Muscle layer of duodenum (tissue), 2 donors: ENCODE measurements around the gene HJV.
"Not testable (repeated sequence)": the region's sequence is repeated elsewhere in the genome, so short reads cannot be mapped to it uniquely, and the experiment has no call there.

Source experiments
- H3K27ac ChIP-seq: one replicate; pipeline ENCODE4 v1.7.0; 2013; ENCODE audit warnings: mild to moderate bottlenecking, low read length
- H3K27me3 ChIP-seq: one replicate; pipeline ENCODE4 v1.7.0; 2013; ENCODE audit warnings: low read depth, mild to moderate bottlenecking, control low read depth, low read length
- H3K36me3 ChIP-seq, 2 donors: one replicate each; pipeline ENCODE4 v1.7.0; 2013; ENCODE audit warnings: low read length in 2 of 2, control low read depth in 1 of 2, mild to moderate bottlenecking in 1 of 2; ENCODE audit not compliant: insufficient read depth in 2 of 2, control insufficient read depth in 1 of 2
- H3K4me1 ChIP-seq, 2 donors: one replicate each; pipeline ENCODE4 v1.7.0; 2013; ENCODE audit warnings: low read length in 2 of 2, mild to moderate bottlenecking in 2 of 2, control low read depth in 1 of 2, moderate library complexity in 1 of 2; ENCODE audit not compliant: insufficient read depth in 2 of 2, control insufficient read depth in 1 of 2
- H3K4me3 ChIP-seq, 2 donors: one replicate each; pipeline ENCODE4 v1.7.0; 2013; ENCODE audit warnings: low read length in 2 of 2, low read depth in 1 of 2, mild to moderate bottlenecking in 1 of 2
- H3K9me3 ChIP-seq, 2 donors: one replicate each; pipeline ENCODE4 v1.7.0; 2013; ENCODE audit warnings: low read length in 2 of 2, control low read depth in 1 of 2, mild to moderate bottlenecking in 1 of 2; ENCODE audit not compliant: control insufficient read depth in 1 of 2
- donor health status: healthy.

Gene HJV

GRCh38 chr1:146036965-146037646 is 15.6 kb upstream of the HJV start:
- H3K4me3 ChIP-seq = peak overlapping the region; percentile 84 to 87
- H3K27me3 ChIP-seq = no peaks in the 10 kb centered on the region
- no peaks in the 10 kb centered on the region for H3K9me3 ChIP-seq
- H3K4me1 ChIP-seq = peaks cover 0 to 15% of the 10 kb centered on the region in 2 donors
- H3K36me3 ChIP-seq = no peaks in the 10 kb centered on the region
- H3K27ac ChIP-seq = peak overlapping the region; percentile 91

GRCh38 chr1:146036241-146036964 is 14.9 kb upstream of the HJV start:
- Histone ChIP-seq H3K36me3 (no peaks in the 10 kb centered on the region), H3K9me3 (no peaks in the 10 kb centered on the region), H3K4me3 (peak overlapping the region; percentile 84 to 87), H3K4me1 (peaks cover 0 to 15% of the 10 kb centered on the region in 2 donors), H3K27ac (peak overlapping the region; percentile 91), H3K27me3 (no peaks in the 10 kb centered on the region)

GRCh38 chr1:146035048-146035423 is 13.5 kb upstream of the HJV start:
- Histone ChIP-seq H3K27ac (no peak overlapping the region), H3K4me1 (peaks cover 0 to 15% of the 10 kb centered on the region in 2 donors), H3K9me3 (no peaks in the 10 kb centered on the region), H3K36me3 (no peaks in the 10 kb centered on the region), H3K27me3 (no peaks in the 10 kb centered on the region), H3K4me3 (peak overlapping the region in 1 of 2 donors; percentile 87)

GRCh38 chr1:146032631-146033219 is 11.2 kb upstream of the HJV start:
- no peaks in the 10 kb centered on the region for H3K36me3 ChIP-seq
- peaks cover 0 to 9% of the 10 kb centered on the region in 2 donors for H3K4me1 ChIP-seq
- H3K9me3 ChIP-seq = no peaks in the 10 kb centered on the region
- H3K4me3 ChIP-seq = no peak overlapping the region
- H3K27ac ChIP-seq = no peak overlapping the region
- no peaks in the 10 kb centered on the region for H3K27me3 ChIP-seq

GRCh38 chr1:146031476-146031875 is 9.9 kb upstream of the HJV start:
- no peak overlapping the region for H3K4me3 ChIP-seq
- no peaks in the 10 kb centered on the region for H3K27me3 ChIP-seq
- H3K4me1 ChIP-seq = peaks cover 0 to 5% of the 10 kb centered on the region in 2 donors
- no peaks in the 10 kb centered on the region for H3K36me3 ChIP-seq
- no peak overlapping the region for H3K27ac ChIP-seq
- no peaks in the 10 kb centered on the region for H3K9me3 ChIP-seq

- Histone ChIP-seq H3K4me1 (no peaks in the 10 kb centered on the region), H3K27me3 (no peaks in the 10 kb centered on the region), H3K9me3 (no peaks in the 10 kb centered on the region), H3K27ac (no peak overlapping the region), H3K4me3 (no peak overlapping the region), H3K36me3 (no peaks in the 10 kb centered on the region)
Measured at GRCh38 chr1:146029117-146029516, 7.6 kb upstream of the HJV start.

GRCh38 chr1:146026650-146027049 is 5.1 kb upstream of the HJV start:
- H3K4me3 ChIP-seq, H3K27me3 ChIP-seq, H3K27ac ChIP-seq, H3K36me3 ChIP-seq, H3K9me3 ChIP-seq, H3K4me1 ChIP-seq: not testable (repeated sequence)

GRCh38 chr1:146025787-146026495 is 4.4 kb upstream of the HJV start:
- not testable (repeated sequence) for H3K27ac ChIP-seq, H3K36me3 ChIP-seq, H3K27me3 ChIP-seq, H3K4me1 ChIP-seq, H3K9me3 ChIP-seq, H3K4me3 ChIP-seq

- Histone ChIP-seq H3K4me3 (no peak overlapping the region), H3K36me3 (no peaks in the 10 kb centered on the region), H3K4me1 (peaks cover 0 to 7% of the 10 kb centered on the region in 2 donors), H3K27ac (no peak overlapping the region), H3K27me3 (peaks cover 14% of the 10 kb centered on the region), H3K9me3 (no peaks in the 10 kb centered on the region)
Measured at GRCh38 chr1:146022403-146023127, 1.0 kb upstream of the HJV start.

GRCh38 chr1:146021050-146021445 is 487 bp downstream of the HJV start:
- Histone ChIP-seq H3K27ac (no peak overlapping the region), H3K4me1 (peaks cover 0 to 7% of the 10 kb centered on the region in 2 donors), H3K27me3 (peaks cover 14% of the 10 kb centered on the region), H3K9me3 (no peaks in the 10 kb centered on the region), H3K36me3 (no peaks in the 10 kb centered on the region), H3K4me3 (no peak overlapping the region)
